NCI-H2196 treated with DMSO at 0.1 percent for 48 hours (cell line): Measurements from ENCODE around the gene PCDHGA1.

Source experiments
- DNase-seq: peaks from one replicate; lab custom pipeline; 2025; ENCODE audit not compliant: unreplicated experiment; lab: John Stamatoyannopoulos, UW

Gene PCDHGA1

GRCh38 chr5:141439411-141440141 lies 109.3 kb downstream of the PCDHGA1 start:
- DNase-seq = no peak

- no peak for DNase-seq
These were observed 110.0 kb downstream of the PCDHGA1 start for GRCh38 chr5:141440341-141440740.

GRCh38 chr5:141441571-141442170 lies 111.4 kb downstream of the PCDHGA1 start:
- no peak for DNase-seq

GRCh38 chr5:141465351-141465750 lies 135.0 kb downstream of the PCDHGA1 start:
- no peak for DNase-seq

- DNase-seq = peak; percentile 87
These were observed 145.4 kb downstream of the PCDHGA1 start, which contains the start of gene PCDHGC3 for GRCh38 chr5:141475625-141476131. Gene PCDHGC3 (plus strand): TSS chr5:141475966. CDS start chr5:141476117, 151 bp downstream.

GRCh38 chr5:141476132-141476911 lies 146.0 kb downstream of the PCDHGA1 start:
- DNase-seq = no peak

GRCh38 chr5:141477044-141477575 lies 146.8 kb downstream of the PCDHGA1 start:
- DNase-seq = no peak

- DNase-seq = no peak
These were observed 147.5 kb downstream of the PCDHGA1 start for GRCh38 chr5:141477815-141478214.

- DNase-seq = no peak
These were observed 148.1 kb downstream of the PCDHGA1 start for GRCh38 chr5:141478321-141478945.

- no peak for DNase-seq
These were observed 149.5 kb downstream of the PCDHGA1 start for GRCh38 chr5:141479776-141480175.

- DNase-seq = no peak
These were observed 153.6 kb downstream of the PCDHGA1 start for GRCh38 chr5:141483902-141484301.

- DNase-seq = no peak
These were observed 154.0 kb downstream of the PCDHGA1 start for GRCh38 chr5:141484310-141484640.

- no peak for DNase-seq
These were observed 154.5 kb downstream of the PCDHGA1 start, which contains the start of gene PCDHGC4 for GRCh38 chr5:141484641-141485311. Gene PCDHGC4 (plus strand): TSS chr5:141485030. CDS start chr5:141485174, 144 bp downstream.

- no peak for DNase-seq
These were observed 155.2 kb downstream of the PCDHGA1 start for GRCh38 chr5:141485321-141486055.

GRCh38 chr5:141486091-141486490 lies 155.8 kb downstream of the PCDHGA1 start:
- no peak for DNase-seq

- DNase-seq = no peak
These were observed 156.8 kb downstream of the PCDHGA1 start for GRCh38 chr5:141487131-141487530.

GRCh38 chr5:141488591-141489561 lies 158.6 kb downstream of the PCDHGA1 start, which contains the start of gene PCDHGC5:
Gene PCDHGC5 (plus strand): TSS chr5:141489081. CDS start chr5:141489241, 160 bp downstream.
- no peak for DNase-seq

GRCh38 chr5:141489841-141490240 lies 159.5 kb downstream of the PCDHGA1 start:
- no peak for DNase-seq
